22Rv1 (cell line): ENCODE data around the gene AFDN.

ENCODE experiments used
- H3K27ac ChIP-seq: fragments of 450-650 bp; 2 replicates; pipeline ENCODE4 v1.5.1; 2017
- CTCF ChIP-seq: fragments of 450-650 bp; IDR thresholded peaks from 2 replicates; pipeline ENCODE4 v1.5.1; 2017; ENCODE audit warnings: mild to moderate bottlenecking
- ZFX ChIP-seq: fragments of 450-650 bp; IDR thresholded peaks from 2 replicates; pipeline ENCODE4 v1.6.1; 2017; ENCODE audit warnings: antibody characterized with exemption, borderline replicate concordance

Gene AFDN

GRCh38 chr6:167819576-167819975 lies 7.1 kb upstream of the AFDN start:
- H3K27ac ChIP-seq, result no peak overlapping the region
- TF ChIP-seq ZFX (no peak), CTCF (no peak)

DNA sequence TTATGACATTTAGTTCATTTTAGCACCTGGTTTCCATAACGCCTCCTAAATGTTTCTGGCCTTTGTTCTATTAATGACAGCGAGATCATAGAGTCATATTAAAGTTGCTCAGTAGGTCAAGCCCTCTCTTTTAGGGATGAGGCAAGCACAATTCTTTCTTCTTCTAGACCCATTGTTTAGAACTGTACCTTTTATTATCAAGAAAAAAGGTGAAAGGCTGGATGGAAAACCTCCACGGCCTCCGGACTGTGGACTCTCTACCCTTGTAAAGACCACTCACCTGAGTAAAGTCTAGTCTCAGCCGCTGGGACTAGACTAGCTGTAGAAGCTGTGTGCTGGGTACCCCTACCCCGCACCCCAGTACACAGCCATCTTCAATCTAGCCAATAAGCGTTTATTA lies 6.0 kb upstream of the AFDN start:
- no peak for TF ChIP-seq CTCF
- TF ChIP-seq ZFX, result no peak
- no peak overlapping the region for H3K27ac ChIP-seq

DNA sequence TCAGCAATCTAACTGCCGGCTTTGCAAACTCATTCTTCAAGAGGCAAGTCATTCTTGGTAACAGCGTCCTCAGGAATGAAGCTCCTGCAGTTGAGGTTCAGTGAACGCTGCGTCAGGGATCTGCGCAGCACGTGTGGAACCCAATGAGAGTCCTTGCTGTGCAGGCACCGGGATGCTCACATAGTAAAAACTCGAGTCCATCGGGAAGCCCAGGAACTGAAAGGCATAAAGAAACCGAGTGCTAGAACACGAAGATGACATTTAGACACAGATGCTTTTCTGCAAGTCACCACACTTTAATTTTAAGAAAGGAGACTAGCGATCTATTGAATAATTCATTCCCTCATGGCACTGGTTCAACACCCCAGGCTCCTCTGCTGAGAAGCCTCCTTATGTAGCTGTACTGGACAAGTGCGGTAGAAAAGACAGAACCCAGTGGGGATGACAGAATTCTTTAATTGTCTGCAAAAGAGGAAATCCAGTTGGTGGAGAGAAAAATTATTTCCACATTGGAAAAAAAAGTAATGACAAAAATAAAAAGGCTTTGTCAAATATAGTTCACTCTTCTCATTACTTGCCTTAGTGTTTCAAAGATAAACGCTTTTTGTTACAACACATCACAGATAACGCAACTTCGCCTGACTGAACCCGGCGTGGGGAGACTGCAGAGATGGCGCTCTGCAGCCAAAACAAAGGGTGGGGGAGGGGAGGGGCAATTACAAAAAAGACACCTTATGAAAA lies 1.9 kb upstream of the AFDN start:
- no peak overlapping the region for H3K27ac ChIP-seq

GRCh38 chr6:167825332-167826229 lies 1.1 kb upstream of the AFDN start:
- peak overlapping the region; percentile 79 for H3K27ac ChIP-seq
- TF ChIP-seq ZFX (no peak), CTCF (no peak)

More for the DNA sequence above, 1.9 kb upstream of the AFDN start:
- TF ChIP-seq ZFX, result no peak
- no peak for TF ChIP-seq CTCF

DNA sequence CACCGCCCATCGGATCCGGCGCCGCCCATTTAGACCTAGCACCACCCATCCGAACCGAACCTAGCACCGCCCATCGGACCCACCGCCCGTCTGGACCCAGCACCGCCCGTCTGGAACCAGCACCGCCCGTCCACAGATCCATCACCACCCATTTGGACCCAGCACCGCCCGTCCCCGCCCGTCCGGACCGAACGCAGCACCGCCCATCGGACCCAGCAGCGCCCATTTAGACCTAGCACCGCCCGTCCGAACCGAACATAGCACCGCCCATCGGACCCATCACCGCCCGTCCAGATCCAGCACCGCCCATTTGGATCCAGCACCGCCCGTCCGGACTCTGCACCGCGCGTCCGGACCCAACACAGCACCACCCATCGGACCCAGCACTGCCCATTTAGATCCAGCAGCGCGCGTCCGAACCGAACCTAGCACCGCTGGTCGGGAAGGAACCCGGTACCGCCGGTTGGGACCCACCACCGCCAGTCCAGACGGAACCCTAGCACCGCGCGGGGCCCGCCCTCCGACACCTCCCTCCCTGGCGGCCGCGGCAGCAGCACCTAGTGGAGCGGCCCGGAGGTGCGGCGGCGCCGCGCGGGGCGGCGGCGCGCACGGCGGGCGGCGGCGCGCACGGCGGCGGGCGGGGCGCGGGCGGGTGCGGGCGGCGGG lies 348 bp upstream of the AFDN start:
- TF ChIP-seq ZFX (no peak), CTCF (peak; percentile 40)
- H3K27ac ChIP-seq, result peak overlapping the region; percentile 79

GRCh38 chr6:167827583-167828324 lies 1.0 kb downstream of the AFDN start:
- H3K27ac ChIP-seq, result peak overlapping the region; percentile 79

More at GRCh38 chr6:167827583-167828324, 1.0 kb downstream of the AFDN start:
- TF ChIP-seq CTCF (no peak), ZFX (no peak)
